ENCODE measurements around the gene GRIN2D. TPM values are rescaled to one million over a fixed set of nuclear protein-coding genes. Genes with fewer than 3 reads are reported as not detected.

The GRIN2D gene
- total RNA-seq, 1 donor from 2014 or later: under 0.01 TPM

- Histone ChIP-seq H3K4me3 (ENCODE audit: low read depth, low read length) (no peak overlapping the region), H3K27me3 (ENCODE audit: control insufficient read depth, insufficient read depth, low read length) (peaks cover 5% of the 10 kb centered on the region), H3K36me3 (ENCODE audit: control insufficient read depth, insufficient read depth, low read length) (no peaks in the 10 kb centered on the region)
- FAIRE-seq: no peak
- DNase-seq (ENCODE audit: low read depth): no peak
- TF ChIP-seq CTCF (IDR thresholded peaks at IDR 0.05; ENCODE audit: insufficient read depth, low read length, severe bottlenecking): no peak
Observed at GRCh38 chr19:48441360-48442050, 48.0 kb downstream of the GRIN2D start.

- no peak for FAIRE-seq
- peaks cover 5% of the 10 kb centered on the region for H3K27me3 ChIP-seq (ENCODE audit: control insufficient read depth, insufficient read depth, low read length)
- no peak overlapping the region for H3K4me3 ChIP-seq (ENCODE audit: low read depth, low read length)
- DNase-seq (ENCODE audit: low read depth): no peak
- no peaks in the 10 kb centered on the region for H3K36me3 ChIP-seq (ENCODE audit: control insufficient read depth, insufficient read depth, low read length)
- no peak for TF ChIP-seq CTCF (IDR thresholded peaks at IDR 0.05; ENCODE audit: insufficient read depth, low read length, severe bottlenecking)
Observed at GRCh38 chr19:48442116-48443035, 48.9 kb downstream of the GRIN2D start.

- Histone ChIP-seq H3K36me3 (ENCODE audit: control insufficient read depth, insufficient read depth, low read length) (peaks cover 2% of the 10 kb centered on the region), H3K4me3 (ENCODE audit: low read depth, low read length) (no peak overlapping the region), H3K27me3 (ENCODE audit: control insufficient read depth, insufficient read depth, low read length) (peaks cover 5% of the 10 kb centered on the region)
- FAIRE-seq: no peak
- no peak for TF ChIP-seq CTCF (IDR thresholded peaks at IDR 0.05; ENCODE audit: insufficient read depth, low read length, severe bottlenecking)
- DNase-seq (ENCODE audit: low read depth): no peak
Observed at GRCh38 chr19:48443256-48443655, 49.8 kb downstream of the GRIN2D start.

Other genes starting within 250 kb of the GRIN2D start
- gene LIG1, start 223.3 kb upstream of the GRIN2D start, total RNA-seq: 4.5 and 5.8 TPM in 2 replicates
- 1.3 and 1.5 TPM in 2 replicates for gene ZSWIM9, start 223.0 kb upstream of the GRIN2D start, total RNA-seq
- 2.1 and 3.5 TPM in 2 replicates for gene CARD8, start 137.8 kb upstream of the GRIN2D start, total RNA-seq
- gene ZNF114, start 123.6 kb upstream of the GRIN2D start, total RNA-seq: 0.13 and 0.53 TPM in 2 replicates
- gene EMP3, start 68.1 kb upstream of the GRIN2D start, total RNA-seq: 2.8 and 9.0 TPM in 2 replicates
- 0.79 and 1.4 TPM in 2 replicates for gene TMEM143, start 29.7 kb upstream of the GRIN2D start, total RNA-seq
- gene SYNGR4, start 29.3 kb upstream of the GRIN2D start, total RNA-seq: not detected in 2 replicates
- 27.9 and 30.6 TPM in 2 replicates for gene KDELR1, start 2.1 kb upstream of the GRIN2D start, total RNA-seq
- gene GRWD1, start 52.3 kb downstream of the GRIN2D start, total RNA-seq: 23.4 and 31.9 TPM in 2 replicates
- 1.0 and 1.1 TPM in 2 replicates for gene KCNJ14, start 61.9 kb downstream of the GRIN2D start, total RNA-seq
- gene CYTH2, start 75.7 kb downstream of the GRIN2D start, total RNA-seq: 24.2 and 36.6 TPM in 2 replicates
- gene LMTK3, start 118.2 kb downstream of the GRIN2D start, total RNA-seq: 1.3 and 1.8 TPM in 2 replicates
- 3.4 and 17.2 TPM in 2 replicates for gene SULT2B1, start 158.5 kb downstream of the GRIN2D start, total RNA-seq
- under 0.01 and 0.64 TPM in 2 replicates for gene SPACA4, start 213.1 kb downstream of the GRIN2D start, total RNA-seq
- 21.9 and 62.3 TPM in 2 replicates for gene FAM83E, start 221.4 kb downstream of the GRIN2D start, total RNA-seq
- gene RPL18, start 225.5 kb downstream of the GRIN2D start, total RNA-seq: 3,143 and 4,233 TPM in 2 replicates
- 3.3 and 3.4 TPM in 2 replicates for gene SPHK2, start 225.8 kb downstream of the GRIN2D start, total RNA-seq
- 6.6 and 8.7 TPM in 2 replicates for gene DBP, start 243.7 kb downstream of the GRIN2D start, total RNA-seq

Data from bronchial epithelial cell (primary cell).